C4-2B (cell line): ENCODE measurements around the gene MOB3B.

Experiments
- CTCF ChIP-seq: fragments of 450-650 bp; conservative IDR thresholded peaks from 2 replicates; pipeline ENCODE4 v1.5.1; 2017; ENCODE audit warnings: mild to moderate bottlenecking
- ZFX ChIP-seq: fragments of 450-650 bp; IDR thresholded peaks from 2 replicates; pipeline ENCODE4 v1.6.1; 2017

DNA sequence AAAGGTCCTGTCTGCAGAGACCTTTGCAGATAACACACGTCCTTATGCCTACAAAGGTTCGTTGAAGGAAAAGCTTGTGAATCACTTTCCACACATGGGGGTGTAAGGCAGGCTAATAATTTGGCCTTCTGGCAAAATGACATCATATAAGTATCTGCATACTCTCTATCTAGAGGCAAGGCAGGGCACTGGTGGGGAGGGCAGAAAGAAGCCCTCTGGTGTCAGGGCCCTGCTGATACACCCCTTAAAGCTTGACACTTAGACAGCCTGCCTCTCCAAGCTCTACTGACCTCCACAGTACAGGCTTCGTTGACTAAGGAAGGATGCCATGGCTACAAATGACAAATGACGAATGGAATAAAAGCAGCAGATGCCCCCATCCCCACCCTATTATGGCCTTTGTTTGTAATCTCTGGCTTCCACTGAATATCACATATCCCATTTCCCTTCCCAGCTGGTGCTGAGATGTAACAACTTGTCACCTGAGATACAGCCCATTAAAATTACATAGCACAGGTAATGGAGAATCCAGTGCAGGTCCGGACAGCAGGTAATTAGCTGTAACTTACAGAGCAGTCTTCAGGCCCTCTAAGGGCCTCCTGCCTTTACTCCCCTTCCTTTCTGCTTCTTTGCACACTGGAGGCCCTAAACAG, 82.5 kb downstream of the MOB3B start:
- no peak for TF ChIP-seq CTCF
- TF ChIP-seq ZFX, result no peak
